GM12873 (cell line): ENCODE data around the gene ZNF576.

ENCODE experiments used
- TF ChIP-seq, protein P1 (sequence below): IDR thresholded peaks from 2 replicates; pipeline ENCODE4 v1.5.1; 2012; ENCODE audit warnings: low read depth, mild to moderate bottlenecking, moderate library complexity, low read length, control low read depth; ENCODE audit not compliant: insufficient read depth; ENCODE audit errors: missing control alignments

Gene ZNF576

DNA sequence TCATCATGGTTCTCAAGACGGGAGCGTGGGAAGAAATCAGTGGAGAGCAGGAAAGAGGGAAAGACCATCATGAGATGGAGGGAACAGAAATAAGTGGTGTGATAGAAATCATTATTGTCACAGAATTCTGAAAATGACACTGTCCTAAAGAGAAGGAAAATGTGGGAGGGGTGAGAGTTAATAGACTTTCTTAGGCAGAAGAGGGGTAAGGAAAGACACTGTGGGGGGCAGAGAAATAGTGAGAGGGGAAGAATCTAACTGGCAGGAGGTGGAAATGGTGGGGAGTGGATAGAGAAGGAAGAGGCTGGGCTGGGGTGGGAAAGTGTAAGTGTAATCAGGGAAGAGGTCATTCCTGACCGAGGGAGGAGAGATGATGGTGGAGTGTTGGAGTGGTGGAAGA, 17.6 kb upstream of the ZNF576 start:
- TF ChIP-seq, protein P1, sequence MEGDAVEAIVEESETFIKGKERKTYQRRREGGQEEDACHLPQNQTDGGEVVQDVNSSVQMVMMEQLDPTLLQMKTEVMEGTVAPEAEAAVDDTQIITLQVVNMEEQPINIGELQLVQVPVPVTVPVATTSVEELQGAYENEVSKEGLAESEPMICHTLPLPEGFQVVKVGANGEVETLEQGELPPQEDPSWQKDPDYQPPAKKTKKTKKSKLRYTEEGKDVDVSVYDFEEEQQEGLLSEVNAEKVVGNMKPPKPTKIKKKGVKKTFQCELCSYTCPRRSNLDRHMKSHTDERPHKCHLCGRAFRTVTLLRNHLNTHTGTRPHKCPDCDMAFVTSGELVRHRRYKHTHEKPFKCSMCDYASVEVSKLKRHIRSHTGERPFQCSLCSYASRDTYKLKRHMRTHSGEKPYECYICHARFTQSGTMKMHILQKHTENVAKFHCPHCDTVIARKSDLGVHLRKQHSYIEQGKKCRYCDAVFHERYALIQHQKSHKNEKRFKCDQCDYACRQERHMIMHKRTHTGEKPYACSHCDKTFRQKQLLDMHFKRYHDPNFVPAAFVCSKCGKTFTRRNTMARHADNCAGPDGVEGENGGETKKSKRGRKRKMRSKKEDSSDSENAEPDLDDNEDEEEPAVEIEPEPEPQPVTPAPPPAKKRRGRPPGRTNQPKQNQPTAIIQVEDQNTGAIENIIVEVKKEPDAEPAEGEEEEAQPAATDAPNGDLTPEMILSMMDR: no peak

DNA sequence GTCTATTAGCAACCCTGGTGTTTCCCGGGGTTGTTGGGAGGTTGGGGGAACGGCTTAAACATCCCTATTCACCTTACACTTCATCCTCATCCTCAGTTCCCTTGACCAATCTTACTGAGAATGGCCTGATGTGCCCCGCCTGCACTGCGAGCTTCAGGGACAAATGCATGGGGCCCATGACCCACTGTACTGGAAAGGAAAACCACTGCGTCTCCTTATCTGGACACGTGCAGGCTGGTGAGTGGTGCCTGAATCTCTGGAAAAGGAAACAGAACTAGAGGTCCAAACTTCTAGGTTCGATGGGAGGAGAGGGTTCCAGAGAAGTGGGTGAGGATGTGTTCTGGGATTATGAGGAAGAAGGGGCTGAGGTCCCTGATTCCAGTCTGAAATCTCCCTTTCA, 14.9 kb upstream of the ZNF576 start:
- TF ChIP-seq, protein P1: no peak

DNA sequence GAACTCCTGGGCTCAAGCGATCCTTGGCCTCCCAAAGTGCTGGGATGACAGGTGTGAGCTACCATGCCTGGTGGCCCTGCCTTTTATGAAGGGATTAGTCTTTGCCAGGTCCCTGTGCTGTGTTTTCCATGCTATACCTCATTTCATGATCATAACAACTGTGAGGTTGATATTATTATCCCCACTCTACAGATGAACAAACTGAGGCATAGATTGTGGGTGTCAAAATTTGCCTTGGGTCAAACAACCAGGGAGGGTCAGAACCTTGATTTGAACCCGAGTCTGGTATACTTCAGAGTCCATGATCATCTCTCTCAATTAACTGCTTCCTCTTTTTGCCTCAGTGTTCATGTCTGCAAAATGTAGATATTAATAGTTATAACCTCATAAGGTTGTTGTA, 13.9 kb upstream of the ZNF576 start:
- TF ChIP-seq, protein P1: no peak

DNA sequence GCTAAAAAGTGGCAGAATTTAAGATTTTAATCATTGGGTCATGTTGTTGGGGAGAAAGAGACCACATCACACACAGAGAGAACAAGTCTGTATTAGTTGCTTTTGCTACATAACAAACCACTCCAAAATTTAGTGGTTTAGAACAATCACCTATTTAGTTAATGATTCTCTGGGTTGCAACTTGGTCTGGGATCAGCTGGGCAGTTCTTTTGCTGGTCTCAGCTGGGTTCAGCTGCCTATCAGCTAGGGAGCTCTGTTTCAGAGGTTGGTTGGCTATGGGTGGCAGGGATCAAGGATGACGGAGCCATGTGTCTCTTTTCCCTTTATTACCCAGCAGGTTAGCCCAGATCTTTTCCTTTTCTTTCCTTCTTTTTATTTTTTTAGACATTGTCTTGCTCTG, 11.9 kb upstream of the ZNF576 start:
- TF ChIP-seq, protein P1: no peak

DNA sequence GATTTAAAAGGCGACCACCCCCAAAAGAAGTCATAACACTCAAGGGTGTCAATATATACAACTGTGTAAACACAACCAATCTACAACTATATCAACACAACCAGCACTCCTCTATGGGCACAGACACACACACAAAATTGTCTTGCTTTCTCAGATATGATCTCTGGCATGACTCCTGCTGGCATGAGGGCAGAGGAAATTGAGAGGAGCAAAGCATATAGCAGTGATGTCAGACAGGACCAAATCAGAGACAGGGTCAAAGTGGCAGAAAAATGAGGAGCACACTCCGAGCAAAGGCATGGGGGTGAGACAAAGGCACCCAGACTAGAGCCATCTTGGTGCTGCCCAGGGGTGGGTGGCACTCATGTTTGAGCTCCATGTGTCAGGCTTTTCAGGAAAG, 10.0 kb upstream of the ZNF576 start:
- TF ChIP-seq, protein P1: no peak

DNA sequence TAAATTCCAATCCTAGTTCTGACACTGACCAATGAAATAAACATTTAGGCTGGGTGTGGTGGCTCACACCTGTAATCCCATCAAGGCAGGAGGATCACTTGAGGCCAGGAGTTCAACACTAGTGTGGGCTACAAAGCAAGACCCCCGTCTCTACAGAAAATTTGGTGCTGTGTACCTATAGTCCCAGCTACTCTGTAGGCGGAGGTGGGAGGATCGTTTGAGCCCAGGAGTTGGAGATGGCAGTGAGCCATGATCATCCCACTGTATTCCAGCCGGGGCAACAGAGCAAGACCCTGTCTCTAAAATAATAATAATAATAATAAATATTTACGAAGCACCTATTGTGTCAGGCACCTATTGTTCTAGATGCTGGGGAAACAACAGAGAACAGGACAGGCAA, 7.1 kb upstream of the ZNF576 start:
- TF ChIP-seq, protein P1: no peak

DNA sequence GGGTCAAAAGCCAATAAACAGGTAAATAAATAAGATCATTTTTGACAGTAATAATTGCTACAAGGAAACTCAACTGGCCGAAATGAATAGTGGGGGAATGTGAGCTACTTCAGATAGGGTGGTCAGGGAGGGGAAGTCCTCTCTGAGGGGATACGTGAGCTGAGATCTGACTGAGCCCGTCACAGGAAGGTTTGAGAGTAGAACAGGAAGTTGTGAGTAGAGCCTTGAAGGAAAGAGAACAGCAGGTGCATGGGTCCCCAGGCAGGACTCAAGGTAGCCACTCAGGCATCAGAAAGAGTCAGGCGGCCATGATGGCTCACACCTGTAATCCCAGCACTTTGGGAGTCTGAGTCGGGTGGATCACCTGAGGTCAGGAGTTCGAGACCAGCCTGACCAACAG, 6.7 kb upstream of the ZNF576 start:
- TF ChIP-seq, protein P1: no peak
